HL-60 (cell line): ENCODE data around the gene MAP6.

Experiments used
- CTCF ChIP-seq: IDR thresholded peaks from one replicate; pipeline ENCODE4 v1.5.1; 2011; ENCODE audit warnings: low read length, control low read depth, inconsistent platforms; ENCODE audit not compliant: insufficient read depth
- GABPA ChIP-seq: IDR thresholded peaks from 2 replicates; pipeline ENCODE4 v1.6.1; 2012; ENCODE audit warnings: low read depth
- POLR2AphosphoS5 ChIP-seq: IDR thresholded peaks from 2 replicates; pipeline ENCODE4 v1.6.1; 2012; ENCODE audit warnings: low read depth
- REST ChIP-seq: IDR thresholded peaks from 2 replicates; pipeline ENCODE4 v1.6.1; 2012; ENCODE audit warnings: low read depth; ENCODE audit not compliant: insufficient replicate concordance

- no peak for TF ChIP-seq CTCF
- no peak for TF ChIP-seq GABPA
- no peak for TF ChIP-seq POLR2AphosphoS5
- TF ChIP-seq REST = no peak
These were observed 5.0 kb downstream of the MAP6 start for GRCh38 chr11:75663808-75664207.
